K562 (cell line): ENCODE data around the gene CCDC15. TPM values are rescaled to one million over a fixed set of nuclear protein-coding genes. Genes with fewer than 3 reads are reported as not detected.

Source experiments
- ARNT ChIP-seq, 2 experiments: fragments of 450-650 bp; IDR thresholded peaks; 2 replicates each; pipeline ENCODE4 v1.6.1; 2016; ENCODE audit warnings: mild to moderate bottlenecking in 1 of 2
- BRD4 ChIP-seq: fragments of 200-600 bp; sonication (generic); IDR thresholded peaks from 2 replicates; pipeline ENCODE4 v1.6.1; 2017; ENCODE audit warnings: inconsistent platforms
- CBX2 ChIP-seq: fragments of 200-600 bp; sonication (generic); IDR thresholded peaks from one replicate; pipeline ENCODE4 v1.6.1; 2012; ENCODE audit warnings: mild to moderate bottlenecking, low read length, inconsistent platforms; ENCODE audit not compliant: insufficient read depth, poor library complexity, severe bottlenecking
- ELF1 ChIP-seq: fragments of 200-800 bp; sonication (Bioruptor generic); IDR thresholded peaks from 2 replicates; pipeline ENCODE4 v1.6.1; 2016; ENCODE audit warnings: missing genetic modification characterization, missing compliant biosample characterization
- ELF4 ChIP-seq: fragments of 450-650 bp; formaldehyde crosslinking; IDR thresholded peaks from 2 replicates; pipeline ENCODE4 v1.4.0; 2022; ENCODE audit warnings: missing genetic modification characterization
- ETV5 ChIP-seq: sonication (generic); formaldehyde crosslinking; IDR thresholded peaks from 2 replicates; pipeline ENCODE4 v1.4.0; 2020; ENCODE audit warnings: low read depth, mild to moderate bottlenecking, missing genetic modification reagents
- FOXJ2 ChIP-seq: fragments of 200-800 bp; sonication (Bioruptor generic); IDR thresholded peaks from 2 replicates; pipeline ENCODE4 v1.6.1; 2016; ENCODE audit warnings: missing genetic modification characterization, missing compliant biosample characterization
- FOXK1 ChIP-seq: sonication (generic); formaldehyde crosslinking; IDR thresholded peaks from 2 replicates; pipeline ENCODE4 v1.8.0; 2022; ENCODE audit warnings: missing genetic modification reagents, mild to moderate bottlenecking, borderline replicate concordance
- IFI16 ChIP-seq: fragments of 250-450 bp; sonication (Bioruptor Pico); IDR thresholded peaks from 2 replicates; pipeline ENCODE4 v2.1.2; 2022; ENCODE audit warnings: mild to moderate bottlenecking, inconsistent platforms
- KDM1A ChIP-seq, 2 experiments: fragments of 450-650 bp; IDR thresholded peaks; 2 replicates each; pipeline ENCODE4 v1.6.1; 2016; ENCODE audit warnings: mild to moderate bottlenecking in 2 of 2
- KLF6 ChIP-seq: fragments of 250-450 bp; sonication (Bioruptor Pico); IDR thresholded peaks from 2 replicates; pipeline ENCODE4 v1.4.0; 2020; ENCODE audit warnings: mild to moderate bottlenecking, moderate library complexity, borderline replicate concordance
- MAFK ChIP-seq: IDR thresholded peaks from 2 replicates; pipeline ENCODE4 v1.6.1; 2011; ENCODE audit warnings: low read length, improper control_type of control experiment
- NCOA6 ChIP-seq: fragments of 450-650 bp; IDR thresholded peaks from 2 replicates; pipeline ENCODE4 v1.6.1; 2017; ENCODE audit warnings: mild to moderate bottlenecking
- NFATC3 ChIP-seq: fragments of 450-650 bp; IDR thresholded peaks from 2 replicates; pipeline ENCODE4 v1.6.1; 2017; ENCODE audit warnings: mild to moderate bottlenecking
- OTX1 ChIP-seq: fragments of 450-650 bp; formaldehyde crosslinking; IDR thresholded peaks from 2 replicates; pipeline ENCODE4 v1.4.0; 2022; ENCODE audit warnings: mild to moderate bottlenecking
- SMARCE1 ChIP-seq: fragments of 450-650 bp; IDR thresholded peaks from 2 replicates; pipeline ENCODE4 v1.7.1; 2016; ENCODE audit warnings: mild to moderate bottlenecking
- TAF15 ChIP-seq: fragments of 200-400 bp; formaldehyde crosslinking; IDR thresholded peaks from 2 replicates; pipeline ENCODE4 v1.6.1; 2017; ENCODE audit warnings: mild to moderate bottlenecking, low read depth, low read length, moderate library complexity
- TEAD4 ChIP-seq, 2 experiments: sonication (generic) in 1 of 2; formaldehyde crosslinking in 1 of 2; IDR thresholded peaks; 2 replicates each; pipeline versions ENCODE4 v1.6.1 to v1.8.0; 2012 to 2022; ENCODE audit warnings: borderline replicate concordance in 1 of 2, inconsistent platforms in 1 of 2, low read length in 1 of 2, mild to moderate bottlenecking in 1 of 2, missing genetic modification reagents in 1 of 2
- ZNF23 ChIP-seq: fragments of 250-450 bp; sonication (Bioruptor Pico); IDR thresholded peaks from 2 replicates; pipeline ENCODE4 v1.4.0; 2020; ENCODE audit warnings: mild to moderate bottlenecking
- ZNF77 ChIP-seq: fragments of 250-450 bp; sonication (Bioruptor Pico); IDR thresholded peaks from 2 replicates; pipeline ENCODE4 v1.5.0; 2020
- polyA plus RNA-seq, 8 experiments: library from polyadenylated mRNA; depleted of rRNA in 4 of 8; stranded (reverse) in 5 of 8; unstranded in 3 of 8; fragments of >200 nt; fragmentation: Nextera tagmentation in 2 of 8; fragmentation: Illumina TruSeq in 1 of 8; extraction: Ambion mirVana in 2 of 8; extraction: Trizol in 1 of 8; gene quantifications; 2 replicates each; pipeline versions ENCODE4 v1.2.1 to v1.2.3, GENCODE V29; 2011 to 2014; ENCODE audit warnings: inconsistent platforms in 1 of 8, missing spikeins in 1 of 8
- total RNA-seq, 7 experiments: library from RNA; depleted of rRNA in 6 of 7; stranded (reverse); fragments of >200 nt in 6 of 7; fragmentation: Illumina TruSeq in 2 of 7; extraction: Trizol in 2 of 7; gene quantifications; 2 replicates each; pipeline versions ENCODE4 v1.2.1 to v1.2.3, GENCODE V29; 2011 to 2021; ENCODE audit warnings: low replicate concordance in 1 of 7
- TF ChIP-seq, protein P1 (sequence below): fragments of 250-450 bp; sonication (Bioruptor Pico); IDR thresholded peaks from 2 replicates; pipeline ENCODE4 v1.5.0; 2021; ENCODE audit warnings: mild to moderate bottlenecking, moderate library complexity
- TF ChIP-seq, protein P2 (sequence below): fragments of 250-450 bp; sonication (Bioruptor Pico); IDR thresholded peaks from 2 replicates; pipeline ENCODE4 v1.5.0; 2021
- TF ChIP-seq, protein P3 (sequence below): fragments of 250-450 bp; sonication (Bioruptor Pico); IDR thresholded peaks from 2 replicates; pipeline ENCODE4 v1.6.1; 2021; ENCODE audit warnings: mild to moderate bottlenecking
- TF ChIP-seq, protein P4 (sequence below): fragments of 450-650 bp; formaldehyde crosslinking; IDR thresholded peaks from 2 replicates; pipeline ENCODE4 v1.4.0; 2022; ENCODE audit warnings: missing genetic modification characterization

CCDC15 gene
- total and polyA plus RNA-seq, 9 of the 15 experiments (the other 6 are each of a cell fraction or from before 2014, with no cell fraction given) = 1.9 to 9.2 (median 3.9) TPM

DNA sequence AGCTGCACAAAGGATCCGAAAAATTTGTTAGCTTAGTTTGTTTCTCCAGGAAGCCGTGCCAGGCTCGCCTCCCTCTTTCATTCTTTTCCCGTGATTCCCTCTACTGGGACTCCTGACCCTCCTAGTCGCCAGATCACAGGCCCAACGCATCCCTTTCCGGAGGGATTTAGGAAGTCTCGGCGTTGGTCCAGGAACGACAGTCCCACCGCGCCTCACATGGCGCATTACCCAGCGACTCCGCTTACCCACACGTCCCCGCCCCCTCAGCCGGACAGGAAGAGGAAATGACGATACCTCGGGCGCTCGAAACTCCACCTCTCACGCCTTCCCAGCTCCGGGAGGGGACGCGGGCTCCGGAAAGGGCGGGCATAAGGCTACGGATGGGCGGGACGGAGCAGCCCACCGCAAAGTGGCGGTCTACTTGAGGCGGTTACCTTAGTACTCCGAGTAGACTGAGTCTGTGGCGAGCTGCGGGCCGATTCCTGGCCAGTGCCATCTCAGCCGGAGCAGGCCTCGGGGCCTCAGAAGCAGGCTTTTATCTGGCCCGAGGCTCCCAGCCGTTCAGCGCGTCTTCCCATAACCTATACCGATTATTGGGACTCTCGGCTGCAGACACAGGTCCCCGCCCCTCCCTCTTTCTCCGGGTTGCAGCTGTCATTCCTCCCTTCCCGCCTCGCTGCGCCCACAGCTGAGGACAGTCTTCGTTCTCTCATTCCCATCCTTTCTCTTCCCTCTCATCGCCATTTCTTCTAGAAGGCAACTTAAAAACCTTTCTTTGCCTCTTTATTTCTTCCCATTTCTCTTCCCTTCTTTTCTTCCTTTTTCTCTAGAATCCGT lies at the start of gene CCDC15 (continued):
- no peak for TF ChIP-seq ZNF77
- no peak for TF ChIP-seq NFATC3
- no peak for TF ChIP-seq BRD4
- no peak for TF ChIP-seq CBX2
- no peak for TF ChIP-seq ZNF23 (CRISPR knock-in tag)
- TF ChIP-seq FOXK1 (CRISPR knock-in tag) = no peak
- TF ChIP-seq, protein P1, sequence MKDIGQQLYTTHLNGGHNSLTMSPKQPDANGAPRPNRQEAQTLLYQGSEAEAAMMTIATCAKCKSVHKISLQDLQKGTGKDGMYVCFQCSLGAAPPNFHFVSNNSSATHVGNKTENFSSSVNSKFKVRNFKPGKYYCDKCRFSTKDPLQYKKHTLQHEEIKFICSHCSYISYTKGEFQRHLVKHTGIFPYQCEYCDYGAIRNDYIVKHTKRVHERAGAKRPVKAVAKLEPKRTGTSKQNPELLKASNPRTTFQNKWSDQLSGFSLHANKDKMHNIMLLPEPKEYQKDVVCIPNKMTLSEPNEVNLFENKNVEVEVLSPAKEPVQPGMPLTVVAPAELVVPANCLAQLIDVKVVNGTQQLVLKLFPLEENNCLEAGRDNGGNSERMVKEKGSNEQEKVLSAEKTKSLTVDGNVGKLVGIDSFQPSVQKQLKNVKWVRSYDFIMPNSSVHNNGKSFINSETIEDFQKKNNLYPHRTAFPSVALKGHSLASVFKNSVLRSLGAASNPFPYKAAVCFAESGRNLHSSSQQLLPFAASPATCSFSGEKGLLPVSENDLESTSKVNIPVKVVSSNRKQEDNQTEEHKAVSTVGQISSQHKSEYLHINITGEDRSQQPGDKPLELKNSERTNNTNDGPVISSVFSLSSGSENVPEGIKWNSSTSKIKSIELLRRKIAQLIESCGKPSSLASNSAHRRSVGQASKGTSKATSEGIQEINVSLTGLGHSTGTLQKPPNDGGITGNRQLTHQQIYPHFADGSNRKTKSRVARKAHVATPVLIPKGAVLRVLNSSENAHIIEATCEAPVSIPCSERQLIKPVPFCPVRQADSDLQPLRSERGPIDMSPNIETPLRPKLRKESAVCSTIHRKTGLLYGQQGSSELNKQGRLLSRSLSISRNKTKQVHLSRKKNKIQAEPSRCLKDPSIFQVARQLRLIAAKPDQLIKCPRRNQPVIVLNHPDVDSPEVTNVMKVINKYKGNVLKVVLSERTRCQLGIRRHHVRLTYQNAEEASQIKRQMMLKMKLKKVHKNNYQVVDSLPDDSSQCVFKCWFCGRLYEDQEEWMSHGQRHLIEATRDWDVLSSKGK (CRISPR knock-in tag) = no peak
- TF ChIP-seq, protein P2, sequence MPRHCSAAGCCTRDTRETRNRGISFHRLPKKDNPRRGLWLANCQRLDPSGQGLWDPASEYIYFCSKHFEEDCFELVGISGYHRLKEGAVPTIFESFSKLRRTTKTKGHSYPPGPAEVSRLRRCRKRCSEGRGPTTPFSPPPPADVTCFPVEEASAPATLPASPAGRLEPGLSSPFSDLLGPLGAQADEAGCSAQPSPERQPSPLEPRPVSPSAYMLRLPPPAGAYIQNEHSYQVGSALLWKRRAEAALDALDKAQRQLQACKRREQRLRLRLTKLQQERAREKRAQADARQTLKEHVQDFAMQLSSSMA = no peak
- TF ChIP-seq TAF15 = no peak
- TF ChIP-seq SMARCE1 = peak; percentile 36; the same call in 1 of the 2 replicates
- peak; percentile 51; the same call in 1 of the 2 replicates for TF ChIP-seq ELF1 (tag)
- TF ChIP-seq MAFK = no peak
- TF ChIP-seq FOXJ2 (tag) = no peak
- no peak for TF ChIP-seq ELF4 (CRISPR knock-in tag)
- TF ChIP-seq NCOA6 = no peak
- no peak for TF ChIP-seq IFI16 (CRISPR knock-in tag)
- 0 out of 2 replicates have a peak, but pooled peaks have one; percentile 19 for TF ChIP-seq OTX1 (CRISPR knock-in tag)
- TF ChIP-seq TEAD4 (IDR thresholded peaks at IDR 0.05; ENCODE audit: low read length) = peak; percentile 2; the same call in 1 of the 2 replicates
- TF ChIP-seq TEAD4 (CRISPR knock-in tag; IDR thresholded peaks at IDR 0.05; ENCODE audit: borderline replicate concordance) = no peak
- TF ChIP-seq, protein P3, sequence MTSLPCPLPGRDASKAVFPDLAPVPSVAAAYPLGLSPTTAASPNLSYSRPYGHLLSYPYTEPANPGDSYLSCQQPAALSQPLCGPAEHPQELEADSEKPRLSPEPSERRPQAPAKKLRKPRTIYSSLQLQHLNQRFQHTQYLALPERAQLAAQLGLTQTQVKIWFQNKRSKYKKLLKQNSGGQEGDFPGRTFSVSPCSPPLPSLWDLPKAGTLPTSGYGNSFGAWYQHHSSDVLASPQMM (CRISPR knock-in tag) = no peak
- TF ChIP-seq KDM1A (IDR thresholded peaks at IDR 0.05) = no peak
- TF ChIP-seq, protein P4, sequence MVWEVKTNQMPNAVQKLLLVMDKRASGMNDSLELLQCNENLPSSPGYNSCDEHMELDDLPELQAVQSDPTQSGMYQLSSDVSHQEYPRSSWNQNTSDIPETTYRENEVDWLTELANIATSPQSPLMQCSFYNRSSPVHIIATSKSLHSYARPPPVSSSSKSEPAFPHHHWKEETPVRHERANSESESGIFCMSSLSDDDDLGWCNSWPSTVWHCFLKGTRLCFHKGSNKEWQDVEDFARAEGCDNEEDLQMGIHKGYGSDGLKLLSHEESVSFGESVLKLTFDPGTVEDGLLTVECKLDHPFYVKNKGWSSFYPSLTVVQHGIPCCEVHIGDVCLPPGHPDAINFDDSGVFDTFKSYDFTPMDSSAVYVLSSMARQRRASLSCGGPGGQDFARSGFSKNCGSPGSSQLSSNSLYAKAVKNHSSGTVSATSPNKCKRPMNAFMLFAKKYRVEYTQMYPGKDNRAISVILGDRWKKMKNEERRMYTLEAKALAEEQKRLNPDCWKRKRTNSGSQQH = no peak
- 0 out of 4 replicates have a peak, but pooled peaks of 1 of the 2 experiments have one; percentile 50 for TF ChIP-seq ARNT (IDR thresholded peaks at IDR 0.05)
- TF ChIP-seq ETV5 (CRISPR knock-in tag) = peak; percentile 60; the same call in 1 of the 2 replicates
- TF ChIP-seq KLF6 (CRISPR knock-in tag) = no peak
